GM21717 (cell line): ENCODE results near the gene FBXO21.
"Not testable (repeated sequence)": the region's sequence is repeated elsewhere in the genome, so short reads cannot be mapped to it uniquely, and the experiment has no call there.

Experiments
- ATAC-seq: cut with Tn5 transposase; IDR thresholded peaks from one replicate; pipeline ENCODE4 v1.9.1; 2021; ENCODE audit warnings: mild to moderate bottlenecking, moderate library complexity; ENCODE audit not compliant: unreplicated experiment

Gene FBXO21

DNA sequence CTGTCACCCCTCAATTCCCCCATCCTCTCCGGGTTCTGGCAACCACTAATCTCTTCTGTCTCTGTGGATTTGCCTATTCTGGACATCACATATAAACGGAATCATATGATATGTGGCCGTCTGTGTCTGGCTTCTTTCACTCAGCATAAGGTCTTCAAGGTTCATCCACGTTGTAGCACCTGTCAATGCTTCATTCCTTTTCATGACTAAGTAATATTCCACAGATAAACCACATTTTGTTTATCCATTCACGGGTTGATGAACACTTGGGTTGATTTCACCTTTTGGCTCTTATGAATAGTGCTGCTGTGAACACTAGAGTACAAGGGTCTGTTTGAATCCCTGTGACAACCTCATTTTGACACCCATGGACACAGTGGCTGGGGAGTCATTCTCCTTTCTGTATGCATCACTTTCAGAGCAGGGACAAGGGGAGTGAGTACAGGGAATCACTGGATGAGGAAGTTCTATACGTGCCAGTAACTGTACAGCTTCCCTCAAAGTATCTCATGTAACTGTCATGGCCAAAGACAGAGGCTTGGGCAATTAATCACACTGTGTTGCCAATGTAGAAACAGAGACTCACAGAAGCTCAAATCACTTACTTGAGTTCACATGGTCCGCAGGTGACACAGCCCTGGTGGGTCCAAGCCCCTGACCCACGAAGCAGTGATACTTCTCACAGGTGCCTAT, 80.2 kb downstream of the FBXO21 start:
- no peak for ATAC-seq

DNA sequence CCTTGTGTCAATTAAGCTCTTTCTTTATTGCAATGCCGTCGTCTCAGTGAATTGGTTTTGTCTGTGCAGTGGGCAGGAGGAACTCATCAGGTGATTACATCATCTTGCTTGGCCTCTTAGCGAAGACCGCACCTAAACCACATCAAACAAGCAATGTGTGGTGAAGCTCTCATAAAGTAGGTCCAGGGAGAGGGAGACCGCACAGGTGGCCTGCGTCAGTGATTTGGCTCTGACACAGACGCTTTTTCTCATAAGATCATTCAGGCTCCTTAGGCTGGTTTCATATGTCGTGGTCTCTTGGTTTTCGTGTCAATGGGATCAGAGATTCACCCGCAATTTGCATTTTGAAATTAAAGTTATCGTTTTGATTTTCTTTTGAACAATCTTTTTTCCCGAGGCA, 84.4 kb downstream of the FBXO21 start:
- no peak for ATAC-seq

DNA sequence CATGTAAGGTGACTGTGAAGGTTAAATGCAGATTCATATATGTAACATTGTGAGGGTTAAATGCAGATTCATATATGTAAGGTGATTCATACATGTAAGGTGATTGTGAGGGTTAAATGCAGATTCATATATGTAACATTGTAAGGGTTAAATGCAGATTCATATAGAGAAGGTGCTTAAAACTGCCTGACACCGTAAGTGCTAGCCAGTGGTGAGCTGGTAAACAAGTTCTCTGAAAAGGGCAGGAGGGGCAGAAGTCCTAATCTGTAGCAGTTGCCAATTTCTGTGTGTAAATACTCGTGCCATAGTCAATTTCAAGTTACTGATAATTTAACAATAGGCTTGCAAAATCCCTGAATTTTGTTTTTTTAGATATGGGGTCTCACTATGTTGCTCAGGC, 86.3 kb downstream of the FBXO21 start:
- not testable (repeated sequence) for ATAC-seq

DNA sequence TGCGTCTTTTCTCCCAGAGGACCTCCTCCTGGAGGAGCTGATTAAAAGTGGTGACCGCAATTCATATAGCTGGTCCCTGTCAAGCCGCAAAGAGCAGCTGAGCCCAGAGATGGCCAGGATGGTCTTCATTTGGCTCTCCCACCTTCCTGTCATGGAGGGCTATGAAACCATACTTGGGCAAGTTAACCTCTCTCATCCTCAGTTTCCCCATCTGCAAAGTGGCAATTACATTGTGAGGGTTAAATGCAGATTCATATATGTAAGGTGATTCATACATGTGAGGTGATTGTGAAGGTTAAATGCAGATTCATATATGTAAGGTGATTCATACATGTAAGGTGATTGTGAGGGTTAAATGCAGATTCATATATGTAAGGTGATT, 87.5 kb downstream of the FBXO21 start:
- no peak for ATAC-seq

DNA sequence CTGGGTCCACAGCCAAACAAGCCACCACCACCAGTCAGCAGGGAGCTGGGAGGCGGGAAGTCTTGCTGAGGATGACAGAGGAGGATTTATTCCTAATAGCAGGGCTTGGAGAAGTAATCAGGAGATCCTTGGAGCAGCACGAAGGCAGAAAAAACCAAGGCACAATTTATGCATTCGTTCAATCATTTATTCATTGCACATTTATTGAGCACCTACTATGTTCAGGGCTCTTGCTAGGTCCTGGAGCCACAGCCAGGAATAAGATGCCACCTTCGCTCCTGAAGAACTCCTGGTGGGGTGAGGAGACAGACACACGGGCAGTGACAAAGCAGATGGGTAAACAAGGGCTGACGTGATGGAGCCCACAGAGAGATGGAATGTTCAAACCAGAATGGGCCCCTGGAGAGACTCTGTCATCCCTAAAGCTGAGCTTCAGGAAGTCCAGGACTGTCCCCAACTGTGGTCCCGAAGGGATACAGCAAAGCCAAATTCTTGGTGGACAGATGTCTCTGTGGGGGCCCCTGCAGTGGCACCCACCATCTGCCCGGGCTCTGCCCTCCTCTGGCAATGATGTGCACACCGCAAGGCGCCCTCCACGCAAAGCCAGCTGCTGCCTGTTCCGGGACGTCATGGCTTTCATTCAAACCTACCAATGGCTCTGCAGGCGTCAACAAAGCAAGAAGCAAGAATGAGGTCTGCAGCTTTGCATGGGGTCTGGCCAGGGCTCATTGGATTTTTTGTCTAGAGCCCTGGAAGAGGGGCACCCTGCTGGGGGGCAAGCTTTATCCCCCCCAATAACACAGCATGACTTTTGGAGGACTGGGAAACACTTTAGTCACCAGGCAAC, 88.1 kb downstream of the FBXO21 start:
- ATAC-seq = no peak

DNA sequence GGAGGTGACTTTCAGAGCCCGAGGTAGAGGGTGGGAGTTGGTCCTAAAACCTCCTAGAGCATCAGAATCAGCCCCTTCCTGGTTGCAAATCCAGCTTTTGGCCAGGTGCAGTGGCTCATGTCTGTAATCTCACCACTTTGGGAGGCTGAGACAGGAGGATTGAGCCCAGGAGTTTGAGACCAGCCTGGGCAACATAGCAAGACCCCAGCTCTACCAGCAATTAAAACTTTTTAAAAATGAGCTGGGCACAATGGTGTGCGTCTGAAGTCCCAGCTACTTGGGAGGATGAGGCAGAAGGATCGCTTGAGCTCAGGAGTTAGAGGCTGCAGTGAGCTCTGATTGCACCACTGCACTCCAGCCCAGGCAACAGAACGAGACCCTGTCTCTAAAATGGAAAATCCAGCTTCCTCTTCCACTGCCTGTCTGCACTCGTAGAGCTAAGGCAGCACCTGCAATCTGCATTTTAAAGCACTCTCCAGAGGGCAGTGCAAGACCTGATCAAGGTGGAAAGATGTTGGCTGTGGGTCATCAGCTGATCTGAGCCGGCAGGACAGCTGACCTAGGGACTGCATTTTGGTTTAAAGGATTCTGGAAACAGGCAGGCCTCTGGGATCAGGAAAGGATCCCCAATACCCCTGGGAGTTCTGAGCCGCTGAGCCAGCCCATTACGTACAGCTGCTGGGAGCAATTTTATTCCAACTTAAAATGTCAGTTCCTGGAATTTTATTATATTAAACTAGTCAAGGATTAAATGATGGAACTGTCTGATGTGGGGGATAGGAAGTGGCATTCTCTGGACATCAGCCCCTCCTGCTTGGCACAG, 89.2 kb downstream of the FBXO21 start:
- ATAC-seq = no peak

DNA sequence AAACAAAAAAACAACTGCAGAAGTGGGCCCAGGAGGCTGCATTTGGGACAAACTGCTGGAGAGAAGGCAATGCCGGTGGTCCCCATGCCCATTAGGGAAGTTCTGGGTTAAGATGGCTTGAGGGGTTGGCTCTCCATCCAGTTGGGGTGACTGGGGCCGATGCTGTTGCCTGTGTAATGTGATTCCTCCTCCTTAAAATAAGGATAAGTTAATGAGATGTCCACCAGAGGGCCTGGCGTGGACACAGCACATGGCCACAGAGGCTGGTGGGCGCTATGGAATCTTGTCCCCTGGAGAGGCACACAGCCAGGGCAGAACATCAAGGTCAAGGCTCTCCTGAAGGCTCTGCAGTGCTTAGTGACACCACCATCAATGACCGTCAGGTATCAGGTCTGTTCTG, 90.0 kb downstream of the FBXO21 start:
- ATAC-seq = no peak

DNA sequence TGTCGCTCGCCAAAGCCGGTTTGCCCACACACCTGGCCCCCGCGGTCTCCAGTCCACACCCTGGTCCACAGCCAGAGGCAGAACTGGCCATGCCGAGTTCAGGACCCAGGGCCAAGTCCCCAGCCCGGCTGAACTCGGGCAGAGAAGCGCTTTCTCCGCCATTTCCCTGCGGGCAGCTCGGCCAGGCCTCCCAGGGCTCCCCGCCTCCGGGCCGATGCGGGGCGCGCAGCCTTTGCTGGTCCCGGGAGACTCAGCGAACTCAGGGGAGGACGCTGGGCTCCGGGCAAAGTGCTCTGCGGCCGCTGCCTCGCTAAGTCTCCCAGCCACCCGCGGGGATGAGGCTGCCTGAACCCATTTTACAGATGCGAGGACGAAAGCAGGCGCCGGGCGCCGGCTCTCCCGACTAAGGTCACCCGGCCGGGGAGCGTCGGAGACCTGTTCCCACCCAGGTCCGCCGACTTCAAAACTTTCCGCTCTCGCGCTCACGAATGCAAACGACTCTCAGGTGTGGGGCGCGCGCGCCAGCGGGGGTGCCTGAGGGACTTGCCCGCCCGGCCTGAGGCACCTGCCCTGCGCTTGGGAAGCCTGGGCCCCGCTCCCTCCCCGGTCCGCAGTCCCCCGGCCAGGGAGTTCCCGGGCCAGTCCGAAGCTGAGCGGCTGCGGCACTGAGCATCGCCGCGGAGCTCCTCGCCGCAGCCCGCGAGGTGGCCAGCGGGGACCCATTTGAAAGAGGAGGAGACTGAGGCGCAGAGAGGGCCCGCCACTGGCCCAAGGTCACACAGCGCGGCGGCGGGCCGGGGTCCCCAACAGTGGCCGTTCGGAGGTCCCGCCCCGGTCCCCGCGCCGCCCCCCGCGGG, 91.7 kb downstream of the FBXO21 start:
- peak; percentile 41 for ATAC-seq

DNA sequence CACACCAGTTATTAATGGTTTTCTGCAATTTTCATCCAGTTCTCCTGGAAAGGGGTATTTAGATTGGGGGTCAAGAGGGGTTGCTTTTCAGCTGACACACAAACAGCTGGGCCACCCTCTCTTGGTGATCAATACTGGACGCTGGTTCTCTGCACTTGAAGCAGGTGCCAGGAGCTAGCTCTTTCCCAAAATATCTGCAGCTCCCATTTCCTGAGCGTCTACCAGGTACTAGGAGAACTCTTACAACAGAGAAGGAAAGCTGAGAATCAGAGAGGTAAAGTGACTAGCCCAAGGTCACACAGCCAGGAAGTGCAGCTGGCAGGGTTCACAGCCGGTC, 92.3 kb downstream of the FBXO21 start:
- ATAC-seq = no peak

DNA sequence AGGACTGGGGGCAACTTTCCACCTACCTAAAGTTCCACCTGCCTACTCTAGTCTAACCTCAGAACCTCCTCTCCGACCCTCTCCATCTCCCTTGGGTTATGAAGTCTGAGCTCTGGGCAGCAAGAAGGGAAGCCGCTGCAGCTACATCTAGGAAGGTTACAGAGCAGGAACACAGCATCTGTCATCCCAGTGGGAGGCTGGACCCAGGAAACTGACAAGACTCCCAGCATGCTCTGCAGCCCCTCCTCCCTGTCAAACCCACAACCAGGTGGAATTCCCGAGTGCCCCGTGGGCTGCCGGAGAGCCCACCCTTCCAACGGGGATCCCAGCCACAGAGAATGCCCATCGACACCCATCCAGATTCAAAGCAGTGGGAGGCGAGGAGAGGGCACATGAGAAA, 93.1 kb downstream of the FBXO21 start:
- ATAC-seq = no peak

DNA sequence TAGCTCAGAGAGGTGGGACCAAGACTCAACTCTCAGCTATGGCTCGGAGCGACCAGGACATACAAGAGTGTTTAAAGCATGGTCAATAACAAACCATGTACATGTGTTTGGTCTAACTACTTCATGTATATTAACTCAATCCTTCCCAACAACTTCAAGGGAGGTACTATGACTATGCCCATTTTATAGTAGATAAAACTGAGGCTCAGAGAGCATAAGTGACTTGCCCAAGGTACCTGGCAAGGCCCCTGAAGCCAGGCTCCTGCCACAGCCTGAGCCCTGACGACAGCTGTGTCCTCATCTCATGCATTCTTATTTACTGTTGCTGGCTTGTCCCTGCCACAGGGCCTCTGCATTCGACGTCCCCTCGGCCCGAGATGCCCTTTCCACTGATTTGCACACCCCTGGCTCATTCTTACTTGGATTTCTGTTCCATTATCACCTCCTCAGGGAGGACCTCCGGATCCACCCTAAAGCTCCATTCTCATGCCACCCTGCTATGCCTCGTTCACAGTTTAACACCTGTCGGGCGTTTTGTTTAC, 93.7 kb downstream of the FBXO21 start:
- no peak for ATAC-seq

DNA sequence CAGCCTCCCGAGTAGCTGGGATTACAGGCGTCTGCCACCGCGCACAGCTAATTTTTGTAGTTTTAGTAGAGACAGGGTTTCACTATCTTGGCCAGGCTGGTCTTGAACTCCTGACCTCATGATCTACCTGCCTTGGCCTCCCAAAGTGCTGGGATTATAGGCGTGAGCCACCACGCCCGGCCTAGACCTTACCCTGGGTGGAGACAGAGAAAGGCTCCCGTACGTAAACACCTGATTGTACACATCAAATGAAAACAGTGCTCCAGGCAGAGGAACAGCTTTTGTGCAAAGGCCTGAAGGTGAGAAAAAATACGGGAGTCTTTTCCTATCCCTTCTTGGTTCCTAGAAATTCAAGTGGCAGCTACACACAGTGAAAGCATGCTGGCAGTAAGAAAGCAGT, 95.1 kb downstream of the FBXO21 start:
- ATAC-seq = not testable (repeated sequence)

DNA sequence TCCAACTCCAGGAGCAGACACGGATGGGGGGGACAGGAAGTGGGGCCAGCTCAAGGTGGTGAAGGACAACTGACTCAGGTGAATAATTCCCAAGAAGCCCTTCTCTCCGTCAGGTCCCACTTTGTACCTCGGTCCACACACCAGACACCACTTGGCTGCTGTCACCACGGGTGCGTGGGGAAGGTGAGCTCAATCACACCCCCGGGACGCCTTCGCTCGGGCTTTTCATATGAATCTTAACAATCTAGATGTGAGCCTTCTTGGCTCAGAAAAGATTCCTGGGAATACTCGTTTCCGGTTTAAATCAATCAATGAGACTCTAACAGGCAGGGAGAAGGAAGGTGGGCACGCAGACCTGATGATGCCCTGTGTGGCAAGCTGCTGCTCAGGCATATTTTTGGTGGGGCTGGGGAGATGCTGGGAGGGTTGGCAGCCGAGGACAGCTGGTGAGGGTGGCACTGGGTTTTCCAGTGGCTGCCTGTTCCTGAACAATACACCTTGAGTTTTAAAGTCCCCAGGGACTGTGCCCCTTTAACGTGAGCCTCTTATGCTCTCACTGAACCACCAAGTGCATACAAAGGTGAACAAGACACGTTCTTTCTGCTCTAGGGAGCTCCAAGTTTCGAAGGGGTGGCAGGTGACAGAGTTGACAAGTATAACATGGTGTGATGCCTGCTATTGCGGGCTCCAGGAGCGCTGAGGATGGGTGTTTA, 96.2 kb downstream of the FBXO21 start:
- ATAC-seq = no peak

DNA sequence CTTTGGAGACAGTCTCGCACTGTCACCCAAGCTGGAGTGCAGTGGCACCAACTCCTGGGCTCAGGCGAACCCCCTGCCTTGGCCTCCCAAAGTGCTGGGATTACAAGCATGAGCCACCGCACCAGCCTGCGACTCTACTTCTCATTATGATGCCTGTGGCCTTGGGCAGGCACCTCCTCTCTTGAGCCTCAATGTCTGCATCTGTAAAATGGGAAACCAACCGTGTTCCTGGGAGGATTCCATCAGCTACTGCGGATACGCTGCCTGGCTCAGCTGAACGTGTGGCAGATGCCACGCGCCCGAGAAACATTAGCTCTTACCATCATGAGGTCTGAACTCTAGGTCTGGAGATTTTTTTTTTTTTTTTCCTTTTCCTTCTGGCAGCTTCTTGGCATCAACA, 96.8 kb downstream of the FBXO21 start:
- ATAC-seq = no peak

DNA sequence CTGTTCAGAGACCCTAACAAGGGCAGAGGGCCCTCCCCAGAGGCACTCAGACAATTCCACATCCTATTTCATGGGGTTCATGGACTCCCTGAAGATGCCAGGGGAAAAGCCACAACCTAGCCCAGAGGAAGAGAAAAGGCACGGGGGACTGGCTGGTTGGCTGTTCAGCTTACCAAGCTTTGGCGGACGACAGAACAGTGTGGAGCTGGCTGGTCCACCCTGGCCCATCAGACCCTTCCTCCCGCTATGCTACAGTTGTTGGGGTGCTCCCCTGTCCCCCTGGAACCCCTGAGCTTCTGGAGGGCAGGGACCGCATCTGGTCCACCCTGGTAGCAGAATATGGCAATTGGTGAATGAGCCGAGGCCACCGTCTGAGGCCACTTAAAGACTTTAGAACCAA, 97.4 kb downstream of the FBXO21 start:
- ATAC-seq = no peak

DNA sequence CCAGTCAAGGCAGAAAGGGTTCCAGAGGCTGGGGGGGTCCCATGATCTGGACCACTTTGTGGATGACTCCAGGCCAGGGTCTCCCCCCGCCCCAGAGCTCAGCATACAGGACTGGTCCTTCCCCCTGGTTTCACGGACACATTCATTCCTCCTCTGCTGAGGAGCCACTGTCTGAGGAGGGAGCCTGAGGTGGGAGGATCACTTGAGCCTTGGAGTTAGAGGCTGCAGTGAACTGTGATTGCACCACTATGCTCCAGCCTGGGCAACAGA, 97.8 kb downstream of the FBXO21 start:
- ATAC-seq = no peak
